MCF 10A (cell line): ENCODE data around the gene DMXL1. TPM values are rescaled to one million over a fixed set of nuclear protein-coding genes. Genes with fewer than 3 reads are reported as not detected.

Source experiments
- BruUV-seq: library from RNA; stranded (reverse); fragments of 400-500 nt; replicated peaks from 2 replicates; lab custom pipeline; 2021; lab: Mats Ljungman, UMichigan
- CTCF ChIA-PET: fragments of 300-600 bp; sonication (Branson Sonifier 250); formaldehyde crosslinking; extraction: SDS; loops from one replicate; lab custom pipeline; 2021; ENCODE audit warnings: antibody characterized with exemption, inconsistent platforms; lab: Yijun Ruan, JAX
- POLR2A ChIA-PET: fragments of 300-600, 350-650 bp; sonication (Branson Sonifier 250); formaldehyde crosslinking; extraction: SDS; loops from one replicate; lab custom pipeline; 2020; ENCODE audit warnings: antibody characterized with exemption, inconsistent platforms; lab: Yijun Ruan, JAX
- DNase-seq: peaks from one replicate; pipeline ENCODE4 v3.0.0-alpha.2; 2018; ENCODE audit not compliant: unreplicated experiment
- H3K27ac Mint-ChIP-seq: one replicate; pipeline ENCODE4 v1.8.0; 2022; ENCODE audit warnings: mild to moderate bottlenecking, low read depth, mixed read lengths; ENCODE audit not compliant: unreplicated experiment
- H3K27me3 Mint-ChIP-seq: one replicate; pipeline ENCODE4 v1.8.0; 2022; ENCODE audit warnings: mixed read lengths; ENCODE audit not compliant: insufficient read depth, unreplicated experiment
- H3K36me3 Mint-ChIP-seq: one replicate; pipeline ENCODE4 v1.8.0; 2022; ENCODE audit warnings: mild to moderate bottlenecking, moderate library complexity, mixed read lengths; ENCODE audit not compliant: insufficient read depth, unreplicated experiment
- H3K4me1 Mint-ChIP-seq: one replicate; pipeline ENCODE4 v1.8.0; 2022; ENCODE audit warnings: mixed read lengths; ENCODE audit not compliant: insufficient read depth, unreplicated experiment
- H3K4me3 Mint-ChIP-seq: one replicate; pipeline ENCODE4 v1.8.0; 2022; ENCODE audit warnings: mild to moderate bottlenecking, moderate library complexity, mixed read lengths; ENCODE audit not compliant: unreplicated experiment
- H3K9me3 Mint-ChIP-seq: one replicate; pipeline ENCODE4 v1.8.0; 2022; ENCODE audit warnings: mixed read lengths; ENCODE audit not compliant: unreplicated experiment
- intact Hi-C: fragments of 100-400 bp; cut with micrococcal nuclease; formaldehyde crosslinking; loops from 2 replicates; pipeline ENCODE4 v1.14.1; 2022
- total RNA-seq: library from RNA; stranded (reverse); gene quantifications from 2 replicates; pipeline ENCODE4 v1.2.3, GENCODE V29; 2022
- TF ChIP-seq, protein P1 (sequence below): fragments of 200-600 bp; IDR thresholded peaks from one replicate; pipeline ENCODE4 v1.8.0; 2022; ENCODE audit warnings: antibody characterized with exemption, mild to moderate bottlenecking; ENCODE audit not compliant: unreplicated experiment

The DMXL1 gene
- total RNA-seq, 1 experiment from 2014 or later: 45.1 TPM

- ChIA-PET POLR2A (interaction anchor here (0.6 to 3.0 kb wide), 3 partner anchors 11 to 1460 kb away, joined by 3 to 17 read pairs (median 4); partner anchors contain the start of gene DMXL1), CTCF (interaction anchor here (0.7 to 1.5 kb wide), 3 partner anchors 352 to 587 kb away, joined by 3 to 4 read pairs (median 3); partner anchors contain the start of gene HSD17B4)
- Mint-ChIP-seq H3K27me3 (no peaks in the 10 kb centered on the region), H3K36me3 (peaks cover 7% of the 10 kb centered on the region), H3K4me1 (peaks cover 17% of the 10 kb centered on the region), H3K4me3 (no peak overlapping the region), H3K9me3 (no peaks in the 10 kb centered on the region), H3K27ac (no peak overlapping the region)
- TF ChIP-seq, protein P1, sequence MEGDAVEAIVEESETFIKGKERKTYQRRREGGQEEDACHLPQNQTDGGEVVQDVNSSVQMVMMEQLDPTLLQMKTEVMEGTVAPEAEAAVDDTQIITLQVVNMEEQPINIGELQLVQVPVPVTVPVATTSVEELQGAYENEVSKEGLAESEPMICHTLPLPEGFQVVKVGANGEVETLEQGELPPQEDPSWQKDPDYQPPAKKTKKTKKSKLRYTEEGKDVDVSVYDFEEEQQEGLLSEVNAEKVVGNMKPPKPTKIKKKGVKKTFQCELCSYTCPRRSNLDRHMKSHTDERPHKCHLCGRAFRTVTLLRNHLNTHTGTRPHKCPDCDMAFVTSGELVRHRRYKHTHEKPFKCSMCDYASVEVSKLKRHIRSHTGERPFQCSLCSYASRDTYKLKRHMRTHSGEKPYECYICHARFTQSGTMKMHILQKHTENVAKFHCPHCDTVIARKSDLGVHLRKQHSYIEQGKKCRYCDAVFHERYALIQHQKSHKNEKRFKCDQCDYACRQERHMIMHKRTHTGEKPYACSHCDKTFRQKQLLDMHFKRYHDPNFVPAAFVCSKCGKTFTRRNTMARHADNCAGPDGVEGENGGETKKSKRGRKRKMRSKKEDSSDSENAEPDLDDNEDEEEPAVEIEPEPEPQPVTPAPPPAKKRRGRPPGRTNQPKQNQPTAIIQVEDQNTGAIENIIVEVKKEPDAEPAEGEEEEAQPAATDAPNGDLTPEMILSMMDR: no peak
- intact Hi-C loops: no loop called here
- no TSS peak for BruUV-seq
- DNase-seq: no peak
These were observed 11.1 kb upstream of the DMXL1 start for GRCh38 chr5:119059740-119060255.

GRCh38 chr5:119063579-119064379 is 7.1 kb upstream of the DMXL1 start:
- intact Hi-C loops: no loop called here
- H3K27me3 Mint-ChIP-seq: no peaks in the 10 kb centered on the region
- no peak overlapping the region for H3K4me3 Mint-ChIP-seq
- DNase-seq: peak; percentile 59
- no TSS peak for BruUV-seq
- no peaks in the 10 kb centered on the region for H3K36me3 Mint-ChIP-seq
- H3K4me1 Mint-ChIP-seq: peaks cover 9% of the 10 kb centered on the region
- H3K27ac Mint-ChIP-seq: no peak overlapping the region
- no peaks in the 10 kb centered on the region for H3K9me3 Mint-ChIP-seq
- POLR2A ChIA-PET: interaction anchor here (1.1 kb wide), 1 partner anchor 21 kb away, joined by 6 read pairs; no protein-coding TSS in a partner anchor
- CTCF ChIA-PET: interaction anchor here (0.6 to 0.7 kb wide), 2 partner anchors 16 to 260 kb away, joined by 3 read pairs; no protein-coding TSS in a partner anchor
- TF ChIP-seq, protein P1: no peak

GRCh38 chr5:119067450-119067849 is 3.4 kb upstream of the DMXL1 start:
- intact Hi-C loops: no loop called here
- TF ChIP-seq, protein P1: no peak
- no peak for DNase-seq
- no peak overlapping the region for H3K27ac Mint-ChIP-seq
- no TSS peak for BruUV-seq
- H3K4me1 Mint-ChIP-seq: peaks cover 9% of the 10 kb centered on the region
- H3K9me3 Mint-ChIP-seq: no peaks in the 10 kb centered on the region
- CTCF ChIA-PET: interaction anchor here (0.6 kb wide), 1 partner anchor 23 kb away, joined by 3 read pairs; no protein-coding TSS in a partner anchor
- H3K4me3 Mint-ChIP-seq: no peak overlapping the region
- peaks cover 8% of the 10 kb centered on the region for H3K36me3 Mint-ChIP-seq
- POLR2A ChIA-PET: no interaction called here
- H3K27me3 Mint-ChIP-seq: no peaks in the 10 kb centered on the region

DNA sequence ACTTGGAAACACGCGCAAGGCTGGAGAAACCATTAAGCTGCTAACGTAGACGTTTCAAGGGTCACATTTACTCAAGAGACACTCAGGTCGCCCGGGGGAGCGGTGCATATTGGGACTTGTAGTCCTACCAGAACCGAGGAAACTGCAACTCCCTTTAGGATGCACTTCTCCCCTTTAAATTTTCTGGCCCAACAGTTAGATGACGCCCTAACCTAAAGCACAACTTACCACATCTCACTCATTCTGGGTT is 384 bp upstream of the DMXL1 start:
- Mint-ChIP-seq H3K9me3 (no peaks in the 10 kb centered on the region), H3K27me3 (no peaks in the 10 kb centered on the region), H3K36me3 (peaks cover 12% of the 10 kb centered on the region), H3K4me3 (peak overlapping the region; percentile 77), H3K4me1 (peaks cover 21% of the 10 kb centered on the region), H3K27ac (peak overlapping the region; percentile 79)
- DNase-seq: no peak
- BruUV-seq: no TSS peak
- CTCF ChIA-PET: interaction anchor here (0.6 to 1.5 kb wide), 10 partner anchors 9 to 1433 kb away, joined by 3 to 5 read pairs (median 4); partner anchors contain the start of gene DTWD2
- TF ChIP-seq, protein P1: no peak
- intact Hi-C loops: loop anchor here (1.0 to 2.0 kb wide), 5 partner anchors 82 to 340 kb away; partner anchors contain the start of genes DTWD2 and TNFAIP8
- POLR2A ChIA-PET: interaction anchor here (0.6 to 3.2 kb wide), 52 partner anchors 10 to 1951 kb away, joined by 3 to 47 read pairs (median 5); partner anchors contain the start of genes DTWD2, HSD17B4 and TNFAIP8
